HCT116 (cell line): ENCODE data around the gene RAPSN. TPM values are rescaled to one million over a fixed set of nuclear protein-coding genes. Genes with fewer than 3 reads are reported as not detected.

Source experiments
- ATAC-seq: fragments of 200-7000 bp; cut with Tn5 transposase; 2 replicates; pipeline ENCODE4 v1.9.1; 2020; ENCODE audit warnings: mild to moderate bottlenecking, moderate library complexity
- BruUV-seq: library from RNA; stranded (reverse); fragments of 400-500 nt; replicated peaks from 2 replicates; lab custom pipeline; 2021; lab: Mats Ljungman, UMichigan
- CTCF ChIA-PET: fragments of 300-600 bp; sonication (Branson Sonifier 250); formaldehyde crosslinking; loops from one replicate; lab custom pipeline; 2021; ENCODE audit warnings: antibody characterized with exemption; lab: Charles Lee
- POLR2A ChIA-PET: fragments of 300-600, 350-600 bp; sonication (Branson Sonifier 250); formaldehyde crosslinking; loops from one replicate; lab custom pipeline; 2021; ENCODE audit warnings: antibody characterized with exemption; lab: Charles Lee
- RAD21 ChIA-PET, 2 experiments: fragments of 300-600 bp; sonication (Branson Sonifier 250); formaldehyde crosslinking; loops; one replicate each; lab custom pipeline; 2023; ENCODE audit warnings: low total read pairs in 2 of 2; ENCODE audit not compliant: uncharacterized antibody in 2 of 2, unreplicated experiment in 2 of 2, low non-redundant PET in 1 of 2; lab: Charles Lee
- DNase-seq: peaks from one replicate; pipeline ENCODE4 v3.0.0-alpha.2; 2010; ENCODE audit warnings: low read depth, low spot score
- H2AFZ ChIP-seq: fragments of 200-600 bp; shearing (Covaris generic), sonication (generic); 2 replicates; pipeline ENCODE4 v1.6.1; 2017; ENCODE audit warnings: low read depth, mixed run types, mixed read lengths, antibody characterized with exemption, low read length; ENCODE audit not compliant: poor library complexity, severe bottlenecking
- H3K27ac ChIP-seq: 2 replicates; pipeline ENCODE4 v1.5.1; 2012; ENCODE audit warnings: low read depth, low read length
- H3K27me3 ChIP-seq: fragments of 200-600 bp; sonication (generic); 2 replicates; pipeline ENCODE4 v1.6.1; 2016; ENCODE audit warnings: mixed run types, low read length, mixed read lengths; ENCODE audit not compliant: insufficient read depth
- H3K36me3 ChIP-seq, 2 experiments: fragments of 200-500 bp in 1 of 2; fragments of 200-600 bp in 1 of 2; sonication (Bioruptor generic) in 1 of 2; sonication (generic) in 1 of 2; 2 replicates each; pipeline versions ENCODE4 v1.5.1 to v1.6.1; 2014 to 2016; ENCODE audit warnings: low read length in 2 of 2, inconsistent platforms in 1 of 2, mixed read lengths in 1 of 2, mixed run types in 1 of 2; ENCODE audit not compliant: insufficient read depth in 2 of 2, control insufficient read depth in 1 of 2
- H3K4me1 ChIP-seq, 2 experiments: fragments of 200-600 bp in 1 of 2; sonication (generic) in 1 of 2; 2 replicates each; pipeline versions ENCODE4 v1.5.1 to v1.6.1; 2012 to 2017; ENCODE audit warnings: low read length in 2 of 2, inconsistent platforms in 1 of 2, mild to moderate bottlenecking in 1 of 2, mixed read lengths in 1 of 2, mixed run types in 1 of 2, moderate library complexity in 1 of 2; ENCODE audit not compliant: insufficient read depth in 2 of 2, control insufficient read depth in 1 of 2
- H3K4me2 ChIP-seq: fragments of 200-600 bp; sonication (generic); 2 replicates; pipeline ENCODE4 v1.6.1; 2017; ENCODE audit warnings: mixed run types, low read length, mixed read lengths
- H3K4me3 ChIP-seq, 2 experiments: fragments of 200-600 bp in 1 of 2; sonication (generic) in 1 of 2; replicated peaks in 1 of 2; 2 replicates each; pipeline ENCODE4 v1.5.1; 2011 to 2016; ENCODE audit warnings: low read length in 2 of 2, control low read depth in 1 of 2, low read depth in 1 of 2, mild to moderate bottlenecking in 1 of 2, mixed read lengths in 1 of 2, mixed run types in 1 of 2
- H3K79me2 ChIP-seq: fragments of 200-600 bp; sonication (generic); 2 replicates; pipeline ENCODE4 v1.6.1; 2017; ENCODE audit warnings: mild to moderate bottlenecking, mixed run types, low read length, moderate library complexity, mixed read lengths; ENCODE audit not compliant: insufficient read depth
- H3K9ac ChIP-seq: fragments of 200-600 bp; sonication (generic); 2 replicates; pipeline ENCODE4 v1.6.1; 2016; ENCODE audit warnings: low read length, mixed read lengths
- H3K9me2 ChIP-seq: fragments of 200-600 bp; sonication (generic), shearing (Covaris generic); 2 replicates; pipeline ENCODE4 v1.6.1; 2017; ENCODE audit warnings: mixed run types, mild to moderate bottlenecking, moderate library complexity; ENCODE audit not compliant: insufficient read depth
- H3K9me3 ChIP-seq, 2 experiments: fragments of 200-500 bp in 1 of 2; fragments of 200-600 bp in 1 of 2; sonication (Bioruptor generic) in 1 of 2; sonication (generic) in 1 of 2; 2 replicates each; pipeline ENCODE4 v1.6.1; 2014 to 2017; ENCODE audit warnings: low read length in 2 of 2, mixed read lengths in 2 of 2, inconsistent platforms in 1 of 2, low read depth in 1 of 2, mild to moderate bottlenecking in 1 of 2, mixed run types in 1 of 2, moderate library complexity in 1 of 2; ENCODE audit not compliant: control insufficient read depth in 1 of 2, insufficient read depth in 1 of 2
- H4K20me1 ChIP-seq: fragments of 200-600 bp; sonication (generic), shearing (Covaris generic); 2 replicates; pipeline ENCODE4 v1.6.1; 2017; ENCODE audit warnings: mixed run types, mild to moderate bottlenecking, moderate library complexity; ENCODE audit not compliant: insufficient read depth
- CBX3 ChIP-seq: IDR thresholded peaks from 2 replicates; pipeline ENCODE4 v1.6.1; 2012; ENCODE audit warnings: low read depth
- EGR1 ChIP-seq: IDR thresholded peaks from 2 replicates; pipeline ENCODE4 v1.6.1; 2012; ENCODE audit warnings: low read depth
- ELF1 ChIP-seq: IDR thresholded peaks from 2 replicates; pipeline ENCODE4 v1.6.1; 2012; ENCODE audit warnings: low read depth, borderline replicate concordance
- EZH2 ChIP-seq: fragments of 200-600 bp; sonication (generic); IDR thresholded peaks from 2 replicates; pipeline ENCODE4 v1.6.1; 2017; ENCODE audit warnings: antibody characterized with exemption, mixed run types
- EZH2phosphoT487 ChIP-seq: fragments of 200-600 bp; IDR thresholded peaks from 2 replicates; pipeline ENCODE4 v1.6.1; 2018; ENCODE audit warnings: antibody characterized with exemption, borderline replicate concordance
- JUND ChIP-seq: IDR thresholded peaks from 2 replicates; pipeline ENCODE4 v1.6.1; 2012
- POLR2AphosphoS5 ChIP-seq: IDR thresholded peaks from 2 replicates; pipeline ENCODE4 v1.6.1; 2011; ENCODE audit warnings: mild to moderate bottlenecking, low read depth, low read length, moderate library complexity
- SIN3A ChIP-seq: IDR thresholded peaks from 2 replicates; pipeline ENCODE4 v1.6.1; 2012; ENCODE audit warnings: low read depth
- TCF7L2 ChIP-seq: IDR thresholded peaks from 2 replicates; pipeline ENCODE4 v1.7.0; 2011; ENCODE audit warnings: borderline replicate concordance, inconsistent platforms; ENCODE audit not compliant: insufficient read depth, insufficient read length; ENCODE audit errors: extremely low read depth
- ZNF274 ChIP-seq: fragments of 200-500 bp; sonication (Bioruptor generic); IDR thresholded peaks from 2 replicates; pipeline ENCODE4 v1.6.1; 2014; ENCODE audit warnings: mild to moderate bottlenecking, low read depth, low read length, inconsistent platforms
- intact Hi-C: fragments of 100-400 bp; cut with micrococcal nuclease; formaldehyde crosslinking; loops from 2 replicates; pipeline ENCODE4 v1.10.0; 2022
- total RNA-seq: library from RNA; stranded (reverse); gene quantifications from one replicate; pipeline ENCODE4 v1.2.1, GENCODE V29; 2021; ENCODE audit not compliant: unreplicated experiment
- TF ChIP-seq, protein P1 (sequence below), 3 experiments: fragments of 200-600 bp in 1 of 3; sonication (generic) in 1 of 3; IDR thresholded peaks in 2 of 3; conservative IDR thresholded peaks in 1 of 3; 2 replicates each; pipeline ENCODE4 v1.5.1; 2012 to 2017; ENCODE audit warnings: low read depth in 2 of 3, low read length in 2 of 3, antibody characterized with exemption in 1 of 3, borderline replicate concordance in 1 of 3, control low read depth in 1 of 3, mild to moderate bottlenecking in 1 of 3, mixed read lengths in 1 of 3, mixed run types in 1 of 3, moderate library complexity in 1 of 3; ENCODE audit not compliant: insufficient read depth in 1 of 3
- TF ChIP-seq, protein P2 (sequence below): IDR thresholded peaks from 2 replicates; pipeline ENCODE4 v1.6.1; 2012

The RAPSN gene
- total RNA-seq, 1 experiment from 2014 or later: 0.57 TPM

DNA sequence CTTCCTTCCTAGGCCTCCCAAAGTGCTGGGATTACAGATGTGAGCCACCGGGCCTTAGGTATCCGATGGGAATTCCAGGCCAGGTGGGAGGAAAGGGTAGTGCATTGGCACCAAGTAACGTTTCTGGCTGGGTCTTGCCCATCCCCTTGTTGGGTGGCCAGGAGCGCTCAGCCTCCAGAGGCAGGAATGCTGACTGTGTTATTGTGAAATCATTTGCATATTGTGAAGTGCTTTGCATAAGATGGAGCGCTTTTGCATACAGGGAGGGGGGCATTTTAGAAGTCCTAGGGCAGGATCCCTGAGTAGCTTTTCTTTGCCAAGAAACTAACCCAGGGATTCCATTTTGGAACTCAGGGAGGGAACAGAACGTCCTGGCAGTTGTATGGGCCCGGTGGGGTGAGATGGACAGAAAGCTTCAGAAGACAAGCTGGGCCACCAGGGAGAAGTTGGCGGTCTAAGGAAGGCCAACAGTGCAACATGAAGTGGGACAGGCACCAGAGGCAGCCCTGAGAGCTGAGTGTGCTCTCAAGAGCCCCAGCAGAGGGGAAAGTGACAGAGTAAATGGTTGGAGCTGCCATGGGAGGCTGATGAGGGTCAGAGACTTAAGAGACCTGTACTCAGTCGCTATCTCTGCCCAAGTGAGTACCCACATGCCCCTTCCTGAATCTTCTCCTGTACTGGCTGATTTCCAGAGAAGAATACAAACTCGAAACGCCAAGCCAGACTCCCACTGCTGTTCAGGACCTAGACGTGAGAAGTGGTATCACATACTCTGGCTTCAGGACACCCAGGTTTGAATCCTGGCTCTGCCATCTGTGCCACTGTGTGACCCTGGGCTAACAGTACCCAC is 41.8 kb downstream of the RAPSN start:
- CTCF ChIA-PET: interaction anchor here (1.1 to 1.7 kb wide), 3 partner anchors 8 to 52 kb away, joined by 4 to 8 read pairs (median 5); no protein-coding TSS in a partner anchor
- intact Hi-C loops: no loop called here

DNA sequence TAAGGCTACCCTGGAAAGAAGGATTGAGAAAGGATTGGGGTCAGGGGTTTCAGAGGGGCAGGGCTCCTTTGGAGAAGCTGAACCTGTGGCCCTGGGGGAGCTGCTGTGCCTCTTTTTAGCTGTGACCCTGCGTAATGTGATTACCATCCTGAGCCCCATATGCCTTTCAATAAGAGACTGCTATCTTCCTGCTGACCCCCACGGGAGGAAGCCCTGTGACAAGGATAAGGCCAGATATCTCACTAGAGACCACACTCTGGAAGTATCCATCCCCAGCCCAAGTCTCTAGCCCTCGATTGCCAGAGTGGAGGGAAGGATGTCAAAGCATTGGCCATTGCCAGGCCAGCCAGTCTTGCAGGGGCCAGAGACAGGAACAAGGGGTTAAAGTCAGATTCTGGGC is 45.4 kb downstream of the RAPSN start:
- no peak for DNase-seq
- Histone ChIP-seq H3K27me3 (no peaks in the 10 kb centered on the region), H3K4me1 (peaks cover 12% of the 10 kb centered on the region in 2 experiments), H2AFZ (no peak overlapping the region), H3K79me2 (peaks cover under 1% of the 10 kb centered on the region; the same call in 1 of the 2 replicates), H3K9me2 (no peaks in the 10 kb centered on the region), H3K27ac (no peak overlapping the region), H4K20me1 (no peaks in the 10 kb centered on the region), H3K36me3 (no peaks in the 10 kb centered on the region), H3K9ac (no peak overlapping the region), H3K4me3 (no peak overlapping the region), H3K4me2 (no peak overlapping the region), H3K9me3 (no peaks in the 10 kb centered on the region)
- RAD21 ChIA-PET: no interaction called here
- no peak for ATAC-seq
- CTCF ChIA-PET: no interaction called here
- POLR2A ChIA-PET: no interaction called here
- intact Hi-C loops: no loop called here
- no TSS peak for BruUV-seq
- no peak for TF ChIP-seq TCF7L2
- TF ChIP-seq, protein P1, sequence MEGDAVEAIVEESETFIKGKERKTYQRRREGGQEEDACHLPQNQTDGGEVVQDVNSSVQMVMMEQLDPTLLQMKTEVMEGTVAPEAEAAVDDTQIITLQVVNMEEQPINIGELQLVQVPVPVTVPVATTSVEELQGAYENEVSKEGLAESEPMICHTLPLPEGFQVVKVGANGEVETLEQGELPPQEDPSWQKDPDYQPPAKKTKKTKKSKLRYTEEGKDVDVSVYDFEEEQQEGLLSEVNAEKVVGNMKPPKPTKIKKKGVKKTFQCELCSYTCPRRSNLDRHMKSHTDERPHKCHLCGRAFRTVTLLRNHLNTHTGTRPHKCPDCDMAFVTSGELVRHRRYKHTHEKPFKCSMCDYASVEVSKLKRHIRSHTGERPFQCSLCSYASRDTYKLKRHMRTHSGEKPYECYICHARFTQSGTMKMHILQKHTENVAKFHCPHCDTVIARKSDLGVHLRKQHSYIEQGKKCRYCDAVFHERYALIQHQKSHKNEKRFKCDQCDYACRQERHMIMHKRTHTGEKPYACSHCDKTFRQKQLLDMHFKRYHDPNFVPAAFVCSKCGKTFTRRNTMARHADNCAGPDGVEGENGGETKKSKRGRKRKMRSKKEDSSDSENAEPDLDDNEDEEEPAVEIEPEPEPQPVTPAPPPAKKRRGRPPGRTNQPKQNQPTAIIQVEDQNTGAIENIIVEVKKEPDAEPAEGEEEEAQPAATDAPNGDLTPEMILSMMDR (IDR thresholded peaks at IDR 0.05 in 2 of 3, conservative IDR thresholded peaks at IDR 0.05 in 1 of 3; ENCODE audit: borderline replicate concordance in 1 of 3, insufficient read depth in 1 of 3, low read depth in 2 of 3, low read length in 2 of 3): no peak
- TF ChIP-seq EGR1: no peak
- TF ChIP-seq SIN3A: no peak
- TF ChIP-seq ZNF274: no peak
- no peak for TF ChIP-seq CBX3
- TF ChIP-seq, protein P2, sequence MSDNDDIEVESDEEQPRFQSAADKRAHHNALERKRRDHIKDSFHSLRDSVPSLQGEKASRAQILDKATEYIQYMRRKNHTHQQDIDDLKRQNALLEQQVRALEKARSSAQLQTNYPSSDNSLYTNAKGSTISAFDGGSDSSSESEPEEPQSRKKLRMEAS: no peak
- TF ChIP-seq ELF1: no peak
- TF ChIP-seq POLR2AphosphoS5: no peak
- TF ChIP-seq JUND: no peak
- TF ChIP-seq EZH2: no peak

More for the DNA sequence above, 41.8 kb downstream of the RAPSN start:
- H4K20me1 ChIP-seq: no peaks in the 10 kb centered on the region
- no peaks in the 10 kb centered on the region for H3K9me3 ChIP-seq
- peak overlapping the region; percentile 55 to 74 for H3K4me3 ChIP-seq
- TSS peak; percentile 95 for BruUV-seq
- H3K9me2 ChIP-seq: no peaks in the 10 kb centered on the region
- ChIA-PET RAD21 (interaction anchor here in 1 of 2 experiments (0.7 kb wide), 1 partner anchor 9 kb away, joined by 3 read pairs; no protein-coding TSS in a partner anchor), POLR2A (interaction anchor here (1.5 kb wide), 1 partner anchor 33 kb away, joined by 5 read pairs; no protein-coding TSS in a partner anchor)
- ATAC-seq (no peak), DNase-seq (no peak)
- H3K79me2 ChIP-seq: peaks cover 7% of the 10 kb centered on the region; the same call in 1 of the 2 replicates
- no peak overlapping the region for H2AFZ ChIP-seq
- H3K36me3 ChIP-seq: no peaks in the 10 kb centered on the region
- peak overlapping the region; percentile 98 for H3K27ac ChIP-seq
- peak overlapping the region; percentile 81 for H3K4me2 ChIP-seq
- H3K9ac ChIP-seq: peak overlapping the region; percentile 78
- no peaks in the 10 kb centered on the region for H3K27me3 ChIP-seq
- no peak for TF ChIP-seq EZH2phosphoT487
- H3K4me1 ChIP-seq: peaks cover 19 to 22% of the 10 kb centered on the region in 2 experiments
